ENCODE data around the gene GAB2. TPM values are rescaled to one million over a fixed set of nuclear protein-coding genes. Genes with fewer than 3 reads are reported as not detected.

Gene GAB2
- total RNA-seq, 1 donor from 2014 or later, result 10.9 TPM

- no peaks in the 10 kb centered on the region for H3K27me3 Mint-ChIP-seq (ENCODE audit: low read depth)
- H3K9me3 Mint-ChIP-seq (ENCODE audit: low read depth), result no peaks in the 10 kb centered on the region
- no peak for DNase-seq (ENCODE audit: low spot score)
- no peak overlapping the region for H3K4me3 Mint-ChIP-seq (ENCODE audit: unreplicated experiment)
- H3K4me1 Mint-ChIP-seq (ENCODE audit: low read depth), result peaks cover 41% of the 10 kb centered on the region
- H3K36me3 Mint-ChIP-seq (ENCODE audit: low read depth), result no peaks in the 10 kb centered on the region
- H3K27ac Mint-ChIP-seq (ENCODE audit: unreplicated experiment), result no peak overlapping the region
- no peak for TF ChIP-seq CTCF (IDR thresholded peaks at IDR 0.05)
Measured at GRCh38 chr11:78423241-78423640, 5.6 kb upstream of the GAB2 start.

GRCh38 chr11:78420796-78421209 lies 3.2 kb upstream of the GAB2 start:
- H3K27ac Mint-ChIP-seq (ENCODE audit: unreplicated experiment), result no peak overlapping the region
- H3K9me3 Mint-ChIP-seq (ENCODE audit: low read depth), result no peaks in the 10 kb centered on the region
- H3K27me3 Mint-ChIP-seq (ENCODE audit: low read depth), result no peaks in the 10 kb centered on the region
- no peaks in the 10 kb centered on the region for H3K36me3 Mint-ChIP-seq (ENCODE audit: low read depth)
- DNase-seq (ENCODE audit: low spot score), result no peak
- TF ChIP-seq CTCF (IDR thresholded peaks at IDR 0.05), result no peak
- no peak overlapping the region for H3K4me3 Mint-ChIP-seq (ENCODE audit: unreplicated experiment)
- H3K4me1 Mint-ChIP-seq (ENCODE audit: low read depth), result peaks cover 52% of the 10 kb centered on the region

DNA sequence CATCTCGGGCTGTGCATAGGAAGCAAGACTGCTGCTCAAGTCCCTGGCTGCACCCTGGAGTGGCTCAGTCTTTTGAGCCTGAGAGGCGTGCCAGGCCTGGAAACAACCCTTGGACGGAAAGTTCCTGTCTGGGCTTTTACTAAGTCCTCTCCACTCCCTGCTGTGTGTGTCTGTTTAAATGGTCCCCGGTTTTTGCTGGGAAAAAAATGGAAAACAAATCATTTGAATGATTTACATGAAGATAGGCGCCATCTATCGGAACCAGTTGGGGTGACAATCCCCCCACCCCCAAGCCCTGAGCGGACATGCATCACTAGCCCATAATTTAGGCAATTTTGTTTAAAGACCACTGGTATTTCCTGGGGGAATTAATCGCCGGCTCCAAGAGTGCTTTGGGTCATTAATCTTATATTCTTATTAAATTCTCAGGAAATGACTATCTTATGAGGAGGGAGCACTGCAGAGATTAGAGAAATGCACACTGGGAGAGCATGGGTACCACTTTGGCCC lies 2.7 kb upstream of the GAB2 start:
- TF ChIP-seq CTCF (IDR thresholded peaks at IDR 0.05), result peak; percentile 83
- Mint-ChIP-seq H3K27ac (ENCODE audit: unreplicated experiment) (peak overlapping the region; percentile 55), H3K27me3 (ENCODE audit: low read depth) (no peaks in the 10 kb centered on the region), H3K4me3 (ENCODE audit: unreplicated experiment) (no peak overlapping the region), H3K36me3 (ENCODE audit: low read depth) (no peaks in the 10 kb centered on the region), H3K9me3 (ENCODE audit: low read depth) (no peaks in the 10 kb centered on the region), H3K4me1 (ENCODE audit: low read depth) (peaks cover 47% of the 10 kb centered on the region)
- no peak for DNase-seq (ENCODE audit: low spot score)

DNA sequence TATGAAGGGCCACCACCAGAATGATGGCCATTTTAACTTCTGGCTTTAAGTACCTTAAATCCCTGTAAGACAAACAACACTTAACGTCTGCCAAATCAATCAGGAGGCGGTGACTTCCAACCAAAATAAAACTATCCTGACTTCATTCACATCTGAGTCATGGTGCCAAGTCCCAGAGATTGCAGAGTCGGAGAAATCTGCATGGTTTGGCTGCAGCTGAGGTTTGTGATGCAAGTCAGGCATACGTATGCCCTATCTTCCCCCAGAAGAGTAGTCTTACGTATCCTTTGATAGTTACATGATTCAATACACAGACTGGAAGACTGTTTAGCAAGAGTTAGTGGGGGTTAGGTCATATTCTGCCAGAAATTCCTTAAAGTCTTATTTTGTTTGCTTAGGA lies 1.7 kb upstream of the GAB2 start:
- Mint-ChIP-seq H3K9me3 (ENCODE audit: low read depth) (no peaks in the 10 kb centered on the region), H3K27ac (ENCODE audit: unreplicated experiment) (peak overlapping the region; percentile 79), H3K4me1 (ENCODE audit: low read depth) (peaks cover 37% of the 10 kb centered on the region), H3K27me3 (ENCODE audit: low read depth) (no peaks in the 10 kb centered on the region), H3K4me3 (ENCODE audit: unreplicated experiment) (peak overlapping the region; percentile 55), H3K36me3 (ENCODE audit: low read depth) (no peaks in the 10 kb centered on the region)
- TF ChIP-seq CTCF (IDR thresholded peaks at IDR 0.05), result no peak
- no peak for DNase-seq (ENCODE audit: low spot score)

DNA sequence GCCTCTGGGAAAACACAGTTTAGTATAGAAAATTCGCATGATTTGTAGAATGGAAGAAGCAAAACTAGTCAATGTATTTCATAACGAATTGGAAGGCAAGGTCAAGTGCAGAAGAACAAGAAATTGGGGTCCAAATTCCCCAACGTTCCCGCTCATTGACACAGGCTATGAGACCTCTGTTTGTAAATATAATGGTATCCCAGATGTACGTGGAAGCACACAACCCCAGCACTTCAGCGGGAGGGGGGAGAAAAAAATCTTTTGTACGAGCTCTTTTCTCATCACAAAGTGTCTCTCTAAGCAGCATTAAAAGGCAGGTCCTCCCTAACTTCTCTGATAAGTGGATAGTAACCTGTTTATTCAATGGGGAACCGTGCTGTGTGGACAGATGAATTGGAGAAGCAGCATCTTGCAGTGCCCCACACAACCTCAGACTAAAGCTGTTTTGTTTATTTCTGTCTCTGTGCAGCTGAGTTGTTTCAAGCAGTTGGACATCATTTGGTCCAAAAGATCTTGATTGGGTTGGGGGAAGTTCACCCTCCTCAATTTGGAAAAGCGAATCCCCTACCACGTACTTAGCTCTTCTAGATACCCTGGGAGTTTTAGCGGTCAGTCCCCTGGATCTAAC lies 1.1 kb upstream of the GAB2 start:
- TF ChIP-seq CTCF (IDR thresholded peaks at IDR 0.05), result no peak
- Mint-ChIP-seq H3K9me3 (ENCODE audit: low read depth) (no peaks in the 10 kb centered on the region), H3K4me1 (ENCODE audit: low read depth) (peaks cover 36% of the 10 kb centered on the region), H3K27me3 (ENCODE audit: low read depth) (no peaks in the 10 kb centered on the region), H3K27ac (ENCODE audit: unreplicated experiment) (peak overlapping the region; percentile 79), H3K36me3 (ENCODE audit: low read depth) (no peaks in the 10 kb centered on the region), H3K4me3 (ENCODE audit: unreplicated experiment) (peak overlapping the region; percentile 73)
- no peak for DNase-seq (ENCODE audit: low spot score)

Data from chondrocyte (in vitro differentiated cells).